GM12892 (cell line): ENCODE data around the gene PAX7.

Experiments
- POLR2A ChIP-seq: IDR thresholded peaks from 2 replicates; pipeline ENCODE4 v1.6.1; 2011; ENCODE audit warnings: low read depth, low read length, control low read depth
- POLR2AphosphoS5 ChIP-seq: IDR thresholded peaks from 2 replicates; pipeline ENCODE4 v1.6.1; 2011; ENCODE audit warnings: low read depth, low read length, control low read depth
- TAF1 ChIP-seq: IDR thresholded peaks from 2 replicates; pipeline ENCODE4 v1.6.1; 2011; ENCODE audit warnings: low read depth, mild to moderate bottlenecking, control low read depth, low read length, borderline replicate concordance

DNA sequence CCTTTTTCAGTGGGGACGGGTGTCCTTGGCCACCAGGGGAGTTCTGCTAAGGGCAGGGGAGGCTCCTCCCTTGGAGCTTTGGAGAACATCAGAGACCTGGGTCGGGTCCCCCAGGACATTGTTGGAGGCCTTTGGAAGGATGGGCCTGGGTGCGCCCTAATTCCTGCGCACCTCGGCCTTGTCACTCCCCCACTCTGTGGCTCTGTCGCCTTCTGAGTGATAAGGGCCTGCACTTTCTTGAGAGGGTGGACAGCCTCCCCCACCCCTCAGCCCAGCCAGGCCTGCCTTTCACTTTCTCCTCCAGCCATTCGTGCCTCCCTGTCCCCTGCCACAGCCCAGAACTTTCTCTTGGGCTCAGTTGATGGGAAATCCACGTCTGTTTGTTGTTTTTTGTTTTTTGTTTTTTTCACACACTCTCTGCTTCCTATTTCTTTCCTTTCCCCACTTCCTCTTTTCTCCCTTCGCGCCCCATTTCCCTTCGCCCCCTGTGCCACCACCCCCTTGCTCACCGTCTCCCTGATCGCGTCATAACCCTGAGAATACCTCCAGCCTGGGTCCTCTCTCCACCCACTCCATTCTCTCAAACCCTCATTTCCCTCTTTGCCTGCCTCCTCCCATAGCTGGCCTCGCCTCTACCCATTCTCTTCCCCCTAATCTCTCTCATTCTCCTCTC is 85.6 kb downstream of the PAX7 start:
- TF ChIP-seq POLR2AphosphoS5 = no peak
- TF ChIP-seq POLR2A = no peak
- TF ChIP-seq TAF1 = no peak
